Stimulated activated CD4-positive, alpha-beta T cell treated with anti-CD3 and anti-CD28 coated beads, Interleukin-2, amount 100 ng/mL, for 4 hours (primary cell): ENCODE results near the gene SLC37A2.

Experiments used
- DNase-seq: peaks from one replicate; pipeline ENCODE4 v3.0.0-alpha.2; 2020; ENCODE audit warnings: low read depth

Gene SLC37A2

DNA sequence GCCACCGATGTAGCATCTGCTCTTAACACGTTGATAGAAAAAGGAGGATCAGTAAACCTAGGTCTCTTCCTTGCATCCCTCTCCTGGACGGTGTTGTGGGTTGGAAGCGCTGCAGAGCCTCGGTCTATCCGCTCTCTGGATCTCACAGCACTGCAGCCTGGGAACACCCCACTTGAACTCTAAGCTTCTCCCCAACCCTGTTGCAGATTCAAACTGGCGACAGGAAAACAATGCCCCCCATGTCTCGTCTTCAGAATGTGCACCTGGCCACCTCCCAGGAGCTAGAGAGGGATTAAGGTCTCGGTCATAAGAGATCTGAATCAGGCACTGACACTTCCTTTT is 47.9 kb downstream of the SLC37A2 start:
- DNase-seq, result no peak

DNA sequence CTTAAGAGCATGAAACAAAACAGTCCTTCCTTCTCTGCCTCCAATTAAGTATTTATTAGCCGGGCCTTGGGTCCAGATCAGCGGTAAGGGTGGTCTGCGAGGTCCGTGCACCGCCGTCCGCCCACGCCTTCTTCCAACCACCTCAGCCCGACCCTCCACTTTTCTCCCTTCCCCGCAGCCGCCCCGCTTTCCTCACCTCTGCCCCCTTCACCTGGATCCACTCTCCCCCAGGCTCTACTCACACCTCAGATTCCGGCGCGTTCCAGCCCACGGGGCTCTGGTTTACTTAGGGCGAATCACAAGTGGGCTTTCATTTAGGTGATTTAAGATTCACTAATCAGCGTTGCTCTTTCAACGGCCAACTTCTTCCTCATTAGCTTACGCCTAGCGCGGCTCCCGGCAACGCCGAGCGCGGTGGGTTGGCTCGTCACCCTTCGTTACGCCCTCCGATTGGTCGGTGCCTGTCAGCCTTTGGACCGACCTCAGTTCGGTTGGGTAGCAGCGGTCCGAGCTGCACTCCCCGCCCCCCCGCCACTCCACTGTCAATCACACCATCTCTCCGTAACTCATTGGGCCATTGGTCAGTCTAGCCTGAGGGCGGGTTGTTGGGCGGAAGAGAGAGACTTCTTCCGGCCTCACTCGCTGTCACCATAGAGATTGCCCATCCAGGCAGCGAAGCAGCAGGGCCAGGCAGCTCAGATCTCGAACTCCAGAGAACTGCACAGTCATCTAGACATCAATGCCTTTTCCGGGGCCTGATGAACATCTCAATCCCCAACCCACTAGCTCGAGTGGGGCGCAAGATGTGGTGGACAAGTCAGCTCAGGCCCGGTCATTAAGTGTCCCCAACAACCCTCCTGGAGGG is 48.5 kb downstream of the SLC37A2 start, which contains the start of gene TMEM218:
Gene TMEM218 (minus strand): TSS at position 284 of the 865 bp plus-strand sequence. CDS start 9,385 bp downstream, outside the sequence.
- DNase-seq, result peak; percentile 91

DNA sequence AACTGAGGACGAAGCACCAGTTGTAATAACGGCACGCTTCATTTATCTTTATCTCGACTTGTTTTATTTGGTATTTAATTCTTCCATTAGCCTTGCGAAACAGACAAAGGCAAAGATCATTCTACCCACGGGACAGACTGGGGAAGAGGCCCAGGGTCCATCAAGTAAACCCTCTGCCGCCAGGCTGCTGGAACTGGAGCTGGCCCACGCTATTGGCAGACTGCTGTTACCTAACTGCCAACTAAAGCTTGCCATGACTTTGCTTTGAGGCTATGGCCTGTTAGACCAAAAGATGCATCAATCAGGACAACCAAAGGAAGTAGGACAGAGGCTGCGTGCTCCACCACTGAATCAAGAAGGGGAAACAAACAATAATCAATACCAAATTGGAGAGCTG is 49.1 kb downstream of the SLC37A2 start:
- DNase-seq, result no peak

DNA sequence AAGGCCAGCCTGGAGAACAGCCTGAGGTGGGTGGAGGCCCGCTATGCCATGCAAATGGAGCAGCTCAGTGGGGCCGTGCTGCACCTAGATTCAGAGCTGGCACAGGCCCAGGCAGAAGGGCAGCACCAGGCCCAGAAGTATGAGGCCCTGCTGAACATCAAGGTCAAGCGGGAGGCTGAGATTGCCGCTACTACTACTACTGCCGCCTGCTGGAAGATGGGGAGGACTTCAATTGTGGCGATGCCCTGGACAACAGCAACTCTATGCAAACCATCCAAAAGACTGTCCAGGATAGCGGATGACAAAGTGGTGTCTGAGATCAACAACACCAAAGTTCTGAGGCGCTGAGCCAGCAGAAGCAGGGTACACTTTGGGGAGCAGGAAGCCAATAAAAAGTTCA is 51.4 kb downstream of the SLC37A2 start:
- no peak for DNase-seq

DNA sequence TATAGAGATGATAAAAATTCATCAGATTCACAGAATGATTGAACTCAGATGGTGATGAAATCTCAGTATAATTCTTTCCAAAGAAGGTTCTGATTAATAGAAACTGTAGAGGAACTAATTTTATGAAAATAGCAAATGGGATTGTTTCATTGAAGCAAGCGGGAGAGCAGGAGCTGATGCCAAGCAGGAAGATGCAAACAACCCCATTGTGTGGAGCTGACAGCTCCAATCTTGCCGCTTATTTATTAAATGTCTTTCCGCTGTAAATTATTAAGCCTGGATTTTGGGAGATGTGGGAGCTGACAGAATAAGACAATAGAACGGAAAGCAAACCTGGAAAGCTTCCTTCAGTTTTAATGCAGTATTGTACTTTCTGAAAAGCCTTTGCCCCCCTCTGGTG is 54.3 kb downstream of the SLC37A2 start:
- no peak for DNase-seq

DNA sequence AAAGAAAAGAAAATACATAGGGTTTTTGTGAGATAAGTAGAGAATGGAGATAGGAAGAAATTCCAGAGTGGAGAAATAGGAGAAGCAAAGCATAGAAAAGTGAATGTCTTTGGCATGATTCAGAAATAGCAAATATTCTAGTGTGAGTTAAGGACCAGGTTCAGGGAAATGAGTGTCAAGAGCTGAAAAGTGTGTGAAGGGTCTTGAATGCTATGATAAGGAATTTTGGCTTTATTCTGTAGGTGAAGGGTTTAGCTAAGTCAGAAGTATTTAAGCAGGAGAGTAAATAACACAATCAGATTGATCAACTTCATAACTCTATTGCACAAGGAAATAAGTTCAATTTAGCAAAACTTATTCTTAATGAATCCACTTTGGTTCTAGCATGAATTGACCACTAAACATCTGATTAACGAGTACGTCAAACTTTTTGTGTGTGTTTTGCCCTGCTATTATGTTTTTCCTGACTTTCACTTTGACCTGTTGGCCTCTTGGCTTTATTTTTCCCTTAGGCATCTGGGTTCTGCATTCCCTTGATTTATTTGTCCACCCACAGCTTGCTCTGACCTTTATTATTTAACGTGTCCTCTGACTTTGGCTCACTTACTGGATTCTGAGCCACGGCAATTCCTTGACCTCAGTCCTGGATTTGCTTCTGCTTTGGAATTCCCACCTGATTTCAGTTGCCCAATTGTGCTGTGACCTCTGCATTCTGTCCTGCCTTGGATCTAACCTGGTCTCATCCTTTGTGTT is 60.3 kb downstream of the SLC37A2 start:
- no peak for DNase-seq

DNA sequence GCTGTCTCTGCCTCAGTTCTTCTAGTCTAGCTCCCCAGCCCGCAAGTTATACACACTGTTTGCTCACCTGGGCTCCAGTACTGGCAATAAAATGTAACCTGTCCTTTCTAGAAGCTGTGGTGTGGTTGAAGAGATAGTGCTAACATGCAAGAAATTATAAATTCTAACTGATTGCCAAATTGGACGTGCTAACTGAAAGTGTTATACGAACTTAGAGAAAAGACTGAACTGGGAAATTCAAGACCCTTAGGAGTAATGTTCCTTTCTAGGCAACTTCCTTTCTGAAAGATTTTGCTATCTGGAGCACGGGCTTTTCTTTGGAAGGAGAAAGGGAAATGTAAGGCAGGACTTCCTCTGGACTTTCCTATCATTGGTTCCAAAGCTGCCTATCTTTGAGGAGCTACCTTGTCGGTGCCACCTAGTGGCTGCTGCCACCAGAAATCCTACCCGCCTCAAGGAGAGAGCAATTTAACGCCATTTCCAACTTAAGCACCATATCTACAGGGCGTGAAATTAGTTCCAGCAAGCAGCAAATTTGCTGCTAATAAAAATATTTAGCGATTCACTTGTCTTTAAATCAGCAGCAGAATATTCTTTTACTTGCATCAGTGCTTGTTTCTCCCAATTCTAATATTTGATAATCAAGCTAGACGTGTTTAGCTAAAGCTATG is 61.0 kb downstream of the SLC37A2 start:
- DNase-seq, result no peak

DNA sequence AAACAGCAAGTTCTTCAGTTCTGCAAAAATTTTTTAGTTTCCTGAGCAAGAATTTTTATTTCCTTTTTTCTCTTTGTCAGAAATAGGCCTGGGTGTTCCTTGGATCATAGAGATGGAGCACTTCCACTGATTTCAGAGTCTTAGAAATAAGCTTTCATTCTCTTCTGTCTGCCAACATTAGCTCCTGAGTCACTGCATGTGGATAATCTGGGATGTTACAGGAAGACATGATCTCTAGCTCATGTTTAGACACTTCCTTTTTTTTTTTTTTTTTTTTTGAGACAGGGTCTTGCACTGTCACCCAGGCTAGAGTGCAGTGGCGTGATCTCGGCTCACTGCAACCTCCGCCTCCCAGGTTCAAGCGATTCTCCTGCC is 61.5 kb downstream of the SLC37A2 start:
- DNase-seq, result no peak

DNA sequence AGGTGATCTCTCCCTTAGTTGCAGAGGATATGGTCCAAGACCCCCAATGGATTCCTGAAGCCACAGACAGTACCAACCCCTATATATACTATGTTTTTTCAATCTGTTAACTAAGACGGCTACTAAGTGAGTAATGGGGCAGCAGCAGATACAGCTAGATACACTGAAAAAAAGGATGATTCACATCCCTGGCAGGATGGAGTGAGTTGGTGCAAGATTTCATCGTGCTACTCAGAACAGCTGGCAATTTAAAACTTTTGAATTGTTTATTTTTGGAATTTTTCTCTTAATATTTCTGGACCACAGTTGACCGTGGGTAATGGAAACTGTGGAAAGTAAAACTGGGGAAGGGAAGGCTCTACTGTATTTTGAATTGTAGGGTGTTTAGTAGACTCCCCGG is 65.3 kb downstream of the SLC37A2 start:
- no peak for DNase-seq

DNA sequence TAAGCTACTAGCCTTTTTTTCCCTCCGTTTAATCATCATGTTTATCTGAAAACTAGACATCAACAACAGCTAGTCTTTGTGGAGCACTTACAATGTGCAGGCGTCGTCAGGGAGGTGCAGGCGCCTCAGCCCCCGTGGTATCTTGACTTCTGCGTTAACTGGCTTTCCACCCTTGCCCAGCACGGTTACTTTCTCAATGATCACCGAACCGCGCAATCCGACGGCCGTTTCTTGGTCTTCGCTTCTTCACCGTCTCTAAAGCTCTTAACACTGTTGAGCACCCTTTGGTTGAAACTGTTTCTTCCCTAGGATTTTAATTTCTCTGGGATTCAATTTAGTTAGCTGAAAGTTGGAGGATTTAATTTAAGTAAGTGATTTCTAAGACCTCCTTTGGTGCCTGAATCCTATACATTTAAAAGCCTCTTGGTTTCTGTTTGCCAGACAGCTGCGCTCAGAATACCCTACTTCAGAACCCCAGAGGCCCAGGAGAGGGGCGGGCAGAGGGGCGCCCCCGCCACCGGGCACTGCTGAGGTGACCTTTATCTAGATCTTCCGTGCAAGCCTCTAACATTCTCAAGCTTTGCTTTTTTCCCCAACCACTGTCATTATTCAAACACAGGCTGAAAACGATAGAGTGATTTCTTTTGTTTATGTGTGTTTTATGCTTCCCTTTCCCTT is 66.3 kb downstream of the SLC37A2 start:
- no peak for DNase-seq

DNA sequence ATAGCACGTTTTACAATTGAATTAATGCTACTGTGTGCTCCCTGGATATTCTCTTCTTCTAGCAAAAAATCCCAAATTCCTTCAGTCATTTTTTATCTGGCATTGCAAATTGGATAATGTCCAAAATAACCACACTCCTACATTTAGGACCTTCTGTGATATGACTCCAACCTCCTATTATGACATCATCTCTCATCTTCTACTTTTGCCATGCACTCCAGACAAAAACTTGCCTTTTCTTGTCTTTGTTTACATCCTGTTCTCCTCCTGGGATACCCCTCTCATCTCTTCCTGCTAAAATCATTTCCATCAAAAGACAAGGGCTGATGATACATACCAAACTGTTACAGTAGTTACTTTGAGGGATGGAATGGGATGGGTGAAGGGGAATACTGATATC is 69.0 kb downstream of the SLC37A2 start:
- no peak for DNase-seq

DNA sequence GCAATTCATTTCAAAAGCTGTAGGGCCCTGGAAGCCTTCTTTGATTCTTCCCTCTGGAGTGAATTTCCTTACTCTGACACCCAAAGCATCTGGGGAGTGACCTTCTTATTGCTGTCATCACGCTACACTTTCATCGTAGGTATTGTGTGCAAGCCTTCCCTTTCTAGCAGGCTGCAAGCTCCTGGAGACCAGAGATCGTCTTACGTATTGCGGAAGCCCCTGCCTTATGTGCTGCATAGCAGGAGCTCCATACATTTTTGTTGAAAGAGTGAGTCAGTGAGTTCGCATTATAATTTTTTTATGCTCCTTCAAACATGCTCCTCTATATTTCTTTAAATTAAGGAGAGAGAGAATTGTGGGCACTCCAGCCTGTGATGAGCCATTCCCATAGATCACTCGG is 69.5 kb downstream of the SLC37A2 start:
- no peak for DNase-seq

DNA sequence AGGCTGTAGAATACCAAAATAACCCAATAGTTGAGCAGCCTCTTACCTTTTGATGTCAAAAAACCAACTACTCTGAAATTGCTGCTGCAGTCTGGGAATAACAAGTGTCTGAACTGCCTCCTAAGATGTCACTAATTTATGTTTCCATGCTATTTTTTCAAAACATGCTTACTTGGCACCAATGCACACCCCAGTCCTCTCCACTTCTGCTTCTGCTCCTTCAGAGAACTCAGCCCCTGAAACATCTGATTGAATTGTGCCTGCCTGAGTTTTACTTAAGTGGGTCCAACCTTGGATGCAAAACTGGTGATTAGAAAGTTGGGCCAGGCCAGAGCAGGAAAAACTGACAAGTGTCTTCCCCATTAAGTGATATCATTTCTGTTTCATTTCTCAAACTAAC is 72.9 kb downstream of the SLC37A2 start:
- no peak for DNase-seq

DNA sequence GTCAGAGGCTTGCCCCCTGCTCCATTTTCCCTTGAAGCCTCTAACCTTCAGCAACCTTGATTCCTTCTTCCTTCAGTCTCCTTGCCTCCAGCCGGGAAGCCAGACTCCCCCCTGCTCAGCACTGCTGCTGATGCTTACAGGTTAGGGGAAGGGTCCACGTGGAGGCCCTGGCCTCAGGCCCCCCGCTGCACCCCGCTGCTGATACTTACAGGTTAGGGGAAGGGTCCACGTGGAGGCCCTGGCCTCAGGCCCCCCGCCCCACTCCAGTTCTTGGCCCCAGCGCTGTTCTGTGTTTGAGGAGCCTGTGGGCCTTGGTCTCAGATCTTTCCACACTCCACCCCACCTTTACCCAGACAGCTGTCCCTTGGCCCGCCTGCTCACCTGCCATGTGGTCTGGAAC is 75.9 kb downstream of the SLC37A2 start:
- DNase-seq, result no peak

DNA sequence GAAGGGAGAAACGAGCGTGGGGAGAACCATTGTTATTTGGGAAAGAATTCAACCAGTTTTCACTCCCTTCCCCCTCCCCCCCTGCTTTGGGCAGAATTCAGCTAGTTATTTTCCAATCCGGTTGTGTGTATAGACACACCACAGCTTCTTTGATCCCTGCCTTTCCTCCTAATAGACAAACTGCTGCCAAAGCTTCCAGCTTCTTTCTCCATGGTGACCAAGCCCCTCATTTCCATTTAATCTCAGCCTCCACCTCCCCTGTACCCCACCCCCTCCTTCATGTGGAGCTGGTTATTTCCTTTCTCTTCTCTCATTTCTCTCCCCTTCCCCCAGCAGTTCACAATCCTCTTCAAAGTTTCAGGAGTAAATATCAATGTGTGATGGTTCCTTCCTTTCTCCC is 76.7 kb downstream of the SLC37A2 start:
- DNase-seq, result no peak
